Activated CD4-positive, alpha-beta T cell treated with anti-CD3 and anti-CD28 coated beads, Interleukin-10, Interleukin-2, amounts not matched to agents 100 ng/mL and 50 ng/mL, durations not matched to agents 16 hours and 8 hours (primary cell): ENCODE data around the gene DNAI2.

Experiments
- DNase-seq: peaks from one replicate; pipeline ENCODE4 v3.0.0-alpha.2; 2020

DNAI2 gene

GRCh38 chr17:74274060-74274708 is at the start of gene DNAI2:
DNAI2 (plus strand) TSS chr17:74274234; CDS start chr17:74281818, 7,584 bp downstream.
- DNase-seq, result no peak

- no peak for DNase-seq
These were observed 48.9 kb upstream of the DNAI2 start for GRCh38 chr17:74224959-74225725.

- no peak for DNase-seq
These were observed 47.8 kb upstream of the DNAI2 start for GRCh38 chr17:74226252-74226651.

GRCh38 chr17:74227271-74228080 is 46.6 kb upstream of the DNAI2 start:
- DNase-seq, result no peak

- DNase-seq, result no peak
These were observed 45.6 kb upstream of the DNAI2 start for GRCh38 chr17:74228306-74228978.

- DNase-seq, result no peak
These were observed 43.1 kb upstream of the DNAI2 start for GRCh38 chr17:74230896-74231295.

- no peak for DNase-seq
These were observed 41.8 kb upstream of the DNAI2 start for GRCh38 chr17:74231928-74232907.

GRCh38 chr17:74233937-74234336 is 40.1 kb upstream of the DNAI2 start:
- no peak for DNase-seq

- DNase-seq, result no peak
These were observed 39.5 kb upstream of the DNAI2 start for GRCh38 chr17:74234486-74234885.

GRCh38 chr17:74235040-74235581 is 38.9 kb upstream of the DNAI2 start:
- no peak for DNase-seq

GRCh38 chr17:74235911-74236371 is 38.1 kb upstream of the DNAI2 start:
- no peak for DNase-seq

GRCh38 chr17:74237321-74237720 is 36.7 kb upstream of the DNAI2 start:
- no peak for DNase-seq

GRCh38 chr17:74239172-74239571 is 34.9 kb upstream of the DNAI2 start:
- DNase-seq, result no peak

- no peak for DNase-seq
These were observed 33.3 kb upstream of the DNAI2 start for GRCh38 chr17:74240618-74241205.

GRCh38 chr17:74241431-74241830 is 32.6 kb upstream of the DNAI2 start:
- no peak for DNase-seq

- DNase-seq, result no peak
These were observed 32.2 kb upstream of the DNAI2 start for GRCh38 chr17:74241847-74242246.

GRCh38 chr17:74243013-74243755 is 30.9 kb upstream of the DNAI2 start:
- DNase-seq, result no peak

- DNase-seq, result no peak
These were observed 29.9 kb upstream of the DNAI2 start for GRCh38 chr17:74244128-74244527.

GRCh38 chr17:74244548-74244947 is 29.5 kb upstream of the DNAI2 start:
- no peak for DNase-seq

GRCh38 chr17:74245145-74245831 is 28.7 kb upstream of the DNAI2 start:
- no peak for DNase-seq
